ENCODE data around the gene KIF5C. TPM values are rescaled to one million over a fixed set of nuclear protein-coding genes. Genes with fewer than 3 reads are reported as not detected.
"Not testable (repeated sequence)": the region's sequence is repeated elsewhere in the genome, so short reads cannot be mapped to it uniquely, and the experiment has no call there.

KIF5C gene
- polyA plus RNA-seq (2013, experiment 1 of 2), result 27.6 TPM
- 27.9 TPM for polyA plus RNA-seq (2013, experiment 2 of 2)

GRCh38 chr2:148874868-148875341, at the start of gene KIF5C:
KIF5C (plus strand) TSS chr2:148875227; CDS start chr2:148875618, 391 bp downstream.
- Histone ChIP-seq H3K27ac (ENCODE audit: low read depth, low read length) (peak within 1 kb of the TSS; percentile 66; the same call in 1 of the 2 replicates), H3K4me3 (ENCODE audit: low read length) (peak within 1 kb of the TSS; percentile 76), H3K27me3 (ENCODE audit: insufficient read depth, low read length) (peaks cover 20% of the 10 kb centered on the region; the same call in 1 of the 2 replicates), H3K9me3 (ENCODE audit: insufficient read depth, low read depth, low read length) (0 out of 2 replicates have a peak, but pooled peaks cover 10% of the 10 kb centered on the region), H3K4me1 (ENCODE audit: insufficient read depth, low read length) (peaks cover 5% of the 10 kb centered on the region; the same call in 1 of the 2 replicates), H3K36me3 (ENCODE audit: insufficient read depth, low read length) (peaks cover 7% of the 10 kb centered on the region; the same call in 1 of the 2 replicates), H3K9ac (ENCODE audit: low read depth, low read length) (peak within 1 kb of the TSS; percentile 65)
- WGBS, result 1% methylated on average over 39 of the region's 39 CpGs

DNA sequence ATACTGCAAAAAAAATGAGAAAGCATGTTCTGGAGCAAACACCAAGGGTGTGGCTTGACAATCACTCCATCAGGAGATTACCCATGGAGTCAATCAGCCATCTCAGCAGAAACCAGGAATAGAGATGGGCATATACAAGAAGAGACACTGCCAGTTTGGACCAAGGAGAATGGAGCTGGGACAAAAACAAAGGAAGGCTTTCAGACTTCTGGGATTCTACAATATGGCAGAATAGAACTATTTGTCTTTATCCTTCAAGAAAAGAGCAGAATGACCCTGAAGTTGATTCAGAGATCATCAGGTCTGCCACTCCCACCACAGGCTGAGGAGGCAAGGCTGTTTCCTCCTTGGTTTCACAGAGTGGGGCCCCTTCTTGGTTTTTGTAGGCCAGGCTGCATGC, 48.2 kb upstream of the KIF5C start:
- H3K4me3 ChIP-seq (ENCODE audit: low read length), result no peak overlapping the region
- H3K36me3 ChIP-seq (ENCODE audit: insufficient read depth, low read length), result no peaks in the 10 kb centered on the region
- no peak overlapping the region for H3K9ac ChIP-seq (ENCODE audit: low read depth, low read length)
- H3K27me3 ChIP-seq (ENCODE audit: insufficient read depth, low read length), result no peaks in the 10 kb centered on the region
- no peak overlapping the region for H3K27ac ChIP-seq (ENCODE audit: low read depth, low read length)
- H3K9me3 ChIP-seq (ENCODE audit: insufficient read depth, low read depth, low read length), result no peaks in the 10 kb centered on the region
- H3K4me1 ChIP-seq (ENCODE audit: insufficient read depth, low read length), result no peaks in the 10 kb centered on the region

GRCh38 chr2:148828941-148829340, 46.1 kb upstream of the KIF5C start:
- Histone ChIP-seq H3K27me3 (ENCODE audit: insufficient read depth, low read length) (no peaks in the 10 kb centered on the region), H3K27ac (ENCODE audit: low read depth, low read length) (no peak overlapping the region), H3K4me1 (ENCODE audit: insufficient read depth, low read length) (no peaks in the 10 kb centered on the region), H3K9me3 (ENCODE audit: insufficient read depth, low read depth, low read length) (no peaks in the 10 kb centered on the region), H3K36me3 (ENCODE audit: insufficient read depth, low read length) (no peaks in the 10 kb centered on the region), H3K9ac (ENCODE audit: low read depth, low read length) (no peak overlapping the region), H3K4me3 (ENCODE audit: low read length) (no peak overlapping the region)
- WGBS, result 100% methylated on average over 2 of the region's 2 CpGs

GRCh38 chr2:148829618-148830017, 45.4 kb upstream of the KIF5C start:
- no peaks in the 10 kb centered on the region for H3K36me3 ChIP-seq (ENCODE audit: insufficient read depth, low read length)
- H3K27me3 ChIP-seq (ENCODE audit: insufficient read depth, low read length), result no peaks in the 10 kb centered on the region
- H3K4me1 ChIP-seq (ENCODE audit: insufficient read depth, low read length), result no peaks in the 10 kb centered on the region
- H3K9ac ChIP-seq (ENCODE audit: low read depth, low read length), result no peak overlapping the region
- H3K4me3 ChIP-seq (ENCODE audit: low read length), result no peak overlapping the region
- no peaks in the 10 kb centered on the region for H3K9me3 ChIP-seq (ENCODE audit: insufficient read depth, low read depth, low read length)
- H3K27ac ChIP-seq (ENCODE audit: low read depth, low read length), result no peak overlapping the region
- 88% methylated on average over 3 of the region's 3 CpGs for WGBS

DNA sequence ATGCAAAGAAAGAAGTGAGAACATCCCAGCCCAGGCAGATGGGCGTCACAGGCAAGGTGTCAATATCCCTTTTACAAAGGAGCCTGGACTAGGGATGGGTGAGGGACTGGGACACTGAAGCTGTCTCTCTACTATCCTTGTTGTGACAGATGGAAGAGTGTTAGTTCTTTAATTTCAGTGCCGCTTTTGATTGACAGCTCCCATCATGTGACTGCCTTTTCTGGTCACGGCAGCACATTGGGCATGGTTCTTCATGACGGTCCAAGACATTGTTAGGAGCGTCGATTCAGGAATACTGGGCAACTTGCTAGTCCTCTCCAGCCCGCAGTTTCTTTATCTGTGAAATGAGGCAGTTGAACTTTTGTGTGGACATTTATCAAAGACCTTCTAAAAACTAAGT, 42.4 kb upstream of the KIF5C start:
- Histone ChIP-seq H3K4me1 (ENCODE audit: insufficient read depth, low read length) (no peaks in the 10 kb centered on the region), H3K9ac (ENCODE audit: low read depth, low read length) (no peak overlapping the region), H3K36me3 (ENCODE audit: insufficient read depth, low read length) (no peaks in the 10 kb centered on the region), H3K27ac (ENCODE audit: low read depth, low read length) (no peak overlapping the region), H3K9me3 (ENCODE audit: insufficient read depth, low read depth, low read length) (no peaks in the 10 kb centered on the region), H3K4me3 (ENCODE audit: low read length) (no peak overlapping the region), H3K27me3 (ENCODE audit: insufficient read depth, low read length) (no peaks in the 10 kb centered on the region)
- WGBS, result 92% methylated on average over 7 of the region's 7 CpGs

GRCh38 chr2:148842050-148842449, 33.0 kb upstream of the KIF5C start:
- Histone ChIP-seq H3K27me3 (ENCODE audit: insufficient read depth, low read length) (no peaks in the 10 kb centered on the region), H3K4me3 (ENCODE audit: low read length) (no peak overlapping the region), H3K9ac (ENCODE audit: low read depth, low read length) (no peak overlapping the region), H3K27ac (ENCODE audit: low read depth, low read length) (no peak overlapping the region), H3K36me3 (ENCODE audit: insufficient read depth, low read length) (no peaks in the 10 kb centered on the region), H3K9me3 (ENCODE audit: insufficient read depth, low read depth, low read length) (no peaks in the 10 kb centered on the region), H3K4me1 (ENCODE audit: insufficient read depth, low read length) (no peaks in the 10 kb centered on the region)
- whole genome bisulfite sequencing, result 58% methylated on average over 4 of the region's 4 CpGs

DNA sequence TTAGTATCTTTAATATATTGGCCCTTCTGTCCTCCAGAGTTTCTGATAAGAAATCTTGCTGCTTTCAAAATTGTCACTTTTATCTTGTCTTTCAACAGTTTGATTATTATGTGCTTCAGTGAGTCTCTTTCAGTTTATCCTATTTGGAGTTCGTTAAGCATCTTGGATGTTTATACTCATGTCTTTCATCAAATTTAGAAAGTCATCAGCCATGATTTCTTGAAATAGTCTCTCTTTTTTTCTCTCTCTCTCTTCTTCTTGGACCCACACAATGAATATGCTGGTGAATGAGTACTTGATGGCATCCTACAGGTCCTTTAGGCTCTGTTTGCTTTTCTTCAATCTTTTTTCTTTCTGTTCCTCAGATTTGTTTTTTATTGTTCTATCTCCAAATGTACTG, 26.9 kb upstream of the KIF5C start:
- Histone ChIP-seq H3K4me3 (ENCODE audit: low read length) (no peak overlapping the region), H3K27ac (ENCODE audit: low read depth, low read length) (no peak overlapping the region), H3K4me1 (ENCODE audit: insufficient read depth, low read length) (no peaks in the 10 kb centered on the region), H3K36me3 (ENCODE audit: insufficient read depth, low read length) (no peaks in the 10 kb centered on the region), H3K27me3 (ENCODE audit: insufficient read depth, low read length) (no peaks in the 10 kb centered on the region), H3K9me3 (ENCODE audit: insufficient read depth, low read depth, low read length) (no peaks in the 10 kb centered on the region), H3K9ac (ENCODE audit: low read depth, low read length) (no peak overlapping the region)
- WGBS, result 89% methylated on average over 1 of the region's 1 CpG

DNA sequence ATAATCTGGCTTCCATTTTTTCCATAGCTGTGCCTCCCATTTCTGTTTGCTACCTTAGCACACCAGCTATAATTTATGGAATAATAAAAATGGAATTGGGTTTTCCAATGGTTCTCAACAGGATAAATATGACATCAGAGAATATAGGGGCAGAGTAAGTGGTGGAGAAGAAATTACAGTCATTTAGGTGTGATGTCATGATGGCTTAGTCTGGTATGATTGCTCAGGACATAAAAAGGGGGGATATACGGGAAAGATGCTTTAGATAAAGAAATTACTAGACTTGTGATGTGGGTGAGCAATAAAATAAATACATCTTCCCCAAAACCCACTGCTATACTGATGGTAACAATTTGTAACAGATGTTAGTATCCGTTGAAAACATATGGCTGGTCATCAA, 21.6 kb upstream of the KIF5C start:
- Histone ChIP-seq H3K27ac (ENCODE audit: low read depth, low read length) (no peak overlapping the region), H3K27me3 (ENCODE audit: insufficient read depth, low read length) (no peaks in the 10 kb centered on the region), H3K4me3 (ENCODE audit: low read length) (no peak overlapping the region), H3K9ac (ENCODE audit: low read depth, low read length) (no peak overlapping the region), H3K9me3 (ENCODE audit: insufficient read depth, low read depth, low read length) (no peaks in the 10 kb centered on the region), H3K4me1 (ENCODE audit: insufficient read depth, low read length) (no peaks in the 10 kb centered on the region), H3K36me3 (ENCODE audit: insufficient read depth, low read length) (no peaks in the 10 kb centered on the region)
- no CpG with 5 or more reads among the region's 2 CpGs for WGBS

- Histone ChIP-seq H3K27ac (ENCODE audit: low read depth, low read length) (no peak overlapping the region), H3K9ac (ENCODE audit: low read depth, low read length) (no peak overlapping the region), H3K36me3 (ENCODE audit: insufficient read depth, low read length) (no peaks in the 10 kb centered on the region), H3K4me3 (ENCODE audit: low read length) (no peak overlapping the region), H3K27me3 (ENCODE audit: insufficient read depth, low read length) (no peaks in the 10 kb centered on the region), H3K9me3 (ENCODE audit: insufficient read depth, low read depth, low read length) (no peaks in the 10 kb centered on the region), H3K4me1 (ENCODE audit: insufficient read depth, low read length) (no peaks in the 10 kb centered on the region)
- 95% methylated on average over 3 of the region's 3 CpGs for WGBS
Observed at GRCh38 chr2:148860037-148860436, 15.0 kb upstream of the KIF5C start.

DNA sequence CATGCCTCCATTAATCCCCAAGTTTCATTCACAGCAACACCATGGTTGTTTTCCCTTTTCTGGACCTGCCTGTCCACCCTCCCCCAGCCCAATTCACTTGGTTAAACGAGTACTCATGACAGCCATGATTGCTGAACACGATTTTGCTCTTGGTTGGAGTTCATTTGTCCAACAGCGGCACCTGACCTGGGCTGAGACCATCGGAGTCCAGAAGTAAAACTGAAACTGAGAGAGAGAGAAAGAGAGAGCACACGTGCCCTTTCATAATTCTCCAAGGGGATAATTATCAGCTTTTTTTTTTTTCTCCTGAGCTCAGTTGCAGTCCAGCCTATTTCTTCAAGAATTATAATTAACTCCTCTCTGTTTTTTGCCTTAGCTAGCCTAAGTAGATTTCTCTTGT, 13.7 kb upstream of the KIF5C start:
- 92% methylated on average over 5 of the region's 5 CpGs for WGBS
- Histone ChIP-seq H3K4me3 (ENCODE audit: low read length) (no peak overlapping the region), H3K9ac (ENCODE audit: low read depth, low read length) (no peak overlapping the region), H3K4me1 (ENCODE audit: insufficient read depth, low read length) (no peaks in the 10 kb centered on the region), H3K27ac (ENCODE audit: low read depth, low read length) (no peak overlapping the region), H3K27me3 (ENCODE audit: insufficient read depth, low read length) (no peaks in the 10 kb centered on the region), H3K36me3 (ENCODE audit: insufficient read depth, low read length) (no peaks in the 10 kb centered on the region), H3K9me3 (ENCODE audit: insufficient read depth, low read depth, low read length) (no peaks in the 10 kb centered on the region)

DNA sequence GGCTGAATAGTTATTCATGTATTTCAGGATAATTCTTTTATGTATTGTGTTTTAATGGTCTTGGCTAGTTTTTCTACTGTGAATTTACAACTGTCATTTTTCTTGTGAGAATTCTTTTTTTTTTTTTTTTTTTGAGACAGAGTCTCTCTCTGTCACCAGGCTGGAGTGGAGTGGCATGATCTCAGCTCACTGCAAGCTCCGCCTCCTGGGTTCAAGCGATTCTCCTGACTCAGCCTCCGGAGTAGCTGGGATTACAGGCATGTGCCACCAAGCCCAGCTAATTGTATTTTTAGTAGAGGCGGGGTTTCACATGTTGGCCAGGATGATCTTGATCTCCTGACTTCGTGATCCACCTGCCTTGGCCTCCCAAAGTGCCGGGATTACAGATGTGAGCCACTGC, 12.5 kb upstream of the KIF5C start:
- not testable (repeated sequence) for H3K27me3 ChIP-seq (ENCODE audit: insufficient read depth, low read length); H3K4me3 ChIP-seq (ENCODE audit: low read length); H3K4me1 ChIP-seq (ENCODE audit: insufficient read depth, low read length); H3K9me3 ChIP-seq (ENCODE audit: insufficient read depth, low read depth, low read length); H3K36me3 ChIP-seq (ENCODE audit: insufficient read depth, low read length); H3K9ac ChIP-seq (ENCODE audit: low read depth, low read length); H3K27ac ChIP-seq (ENCODE audit: low read depth, low read length)
- WGBS, result 94% methylated on average over 6 of the region's 6 CpGs

DNA sequence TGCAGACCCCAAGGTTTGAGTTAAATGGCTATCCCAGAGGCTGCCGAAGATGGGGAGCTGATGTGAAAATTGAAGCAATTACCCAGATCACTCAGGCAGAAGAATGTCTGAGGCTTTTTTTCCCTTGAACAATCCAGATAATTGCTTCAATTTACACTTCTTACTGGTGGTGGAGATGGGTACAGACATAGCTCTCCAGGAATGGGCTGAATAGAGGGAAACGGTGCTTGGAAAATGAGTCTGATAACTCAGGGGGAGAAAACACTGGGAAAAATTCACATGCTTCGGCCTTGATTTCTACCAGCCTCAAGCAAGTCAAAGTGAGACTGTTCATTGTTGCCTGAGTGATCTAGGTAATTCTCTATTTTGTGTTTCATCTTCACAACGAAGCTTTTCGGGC, 9.5 kb upstream of the KIF5C start:
- Histone ChIP-seq H3K4me3 (ENCODE audit: low read length) (no peak overlapping the region), H3K27ac (ENCODE audit: low read depth, low read length) (no peak overlapping the region), H3K9ac (ENCODE audit: low read depth, low read length) (no peak overlapping the region), H3K36me3 (ENCODE audit: insufficient read depth, low read length) (no peaks in the 10 kb centered on the region), H3K27me3 (ENCODE audit: insufficient read depth, low read length) (no peaks in the 10 kb centered on the region), H3K4me1 (ENCODE audit: insufficient read depth, low read length) (no peaks in the 10 kb centered on the region), H3K9me3 (ENCODE audit: insufficient read depth, low read depth, low read length) (no peaks in the 10 kb centered on the region)
- 92% methylated on average over 5 of the region's 5 CpGs for WGBS

All from HUES64 (cell line).